Measurements from ENCODE around the gene SIRPD.
"Not testable (repeated sequence)": the region's sequence is repeated elsewhere in the genome, so short reads cannot be mapped to it uniquely, and the experiment has no call there.

The SIRPD gene

DNA sequence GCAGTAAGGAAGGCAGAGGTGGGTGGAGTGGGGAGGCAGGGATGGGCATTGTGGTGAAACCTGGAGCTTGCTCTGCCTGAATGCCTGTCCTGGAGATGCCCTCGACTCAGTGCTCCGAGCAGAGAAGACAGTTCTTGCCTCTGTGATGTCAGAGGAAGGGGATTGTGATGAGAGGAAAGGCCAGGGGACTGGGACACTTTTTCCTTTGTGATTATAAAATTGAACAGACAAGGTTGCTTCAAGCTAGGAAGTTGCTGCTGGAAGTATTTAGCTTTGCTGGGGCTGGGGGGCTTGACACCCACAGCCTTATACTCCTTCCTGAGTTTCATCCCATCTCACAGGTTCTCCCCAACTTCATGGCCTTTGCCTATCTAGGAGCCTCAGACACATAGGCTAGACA lies at the start of gene SIRPD:
Gene SIRPD (minus strand): TSS at position 101 of the 400 bp plus-strand sequence. CDS start 52 bp downstream, at position 49.
- DNase-seq = no peak

GRCh38 chr20:1600736-1601135 lies 43.2 kb upstream of the SIRPD start:
- DNase-seq = no peak

DNA sequence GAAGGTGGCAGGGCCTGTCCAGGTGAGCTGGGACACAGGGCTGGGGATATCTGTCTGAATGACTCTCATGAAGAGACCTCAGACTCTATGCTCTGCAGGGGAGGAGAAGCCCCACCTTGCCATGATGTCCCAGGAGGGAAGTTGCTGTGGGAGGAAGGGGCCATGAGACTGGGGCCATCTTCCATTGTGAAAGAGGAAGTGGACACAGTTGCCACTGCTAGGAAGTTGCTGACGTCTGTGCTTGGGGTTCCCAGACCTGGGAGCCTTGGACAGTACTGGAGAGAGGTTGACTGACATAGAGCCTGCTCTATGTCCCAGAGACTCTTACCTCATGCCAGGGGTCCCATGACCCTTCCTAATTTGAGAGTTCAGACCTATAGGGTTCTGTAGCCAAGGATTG lies 37.8 kb upstream of the SIRPD start:
- DNase-seq = no peak

DNA sequence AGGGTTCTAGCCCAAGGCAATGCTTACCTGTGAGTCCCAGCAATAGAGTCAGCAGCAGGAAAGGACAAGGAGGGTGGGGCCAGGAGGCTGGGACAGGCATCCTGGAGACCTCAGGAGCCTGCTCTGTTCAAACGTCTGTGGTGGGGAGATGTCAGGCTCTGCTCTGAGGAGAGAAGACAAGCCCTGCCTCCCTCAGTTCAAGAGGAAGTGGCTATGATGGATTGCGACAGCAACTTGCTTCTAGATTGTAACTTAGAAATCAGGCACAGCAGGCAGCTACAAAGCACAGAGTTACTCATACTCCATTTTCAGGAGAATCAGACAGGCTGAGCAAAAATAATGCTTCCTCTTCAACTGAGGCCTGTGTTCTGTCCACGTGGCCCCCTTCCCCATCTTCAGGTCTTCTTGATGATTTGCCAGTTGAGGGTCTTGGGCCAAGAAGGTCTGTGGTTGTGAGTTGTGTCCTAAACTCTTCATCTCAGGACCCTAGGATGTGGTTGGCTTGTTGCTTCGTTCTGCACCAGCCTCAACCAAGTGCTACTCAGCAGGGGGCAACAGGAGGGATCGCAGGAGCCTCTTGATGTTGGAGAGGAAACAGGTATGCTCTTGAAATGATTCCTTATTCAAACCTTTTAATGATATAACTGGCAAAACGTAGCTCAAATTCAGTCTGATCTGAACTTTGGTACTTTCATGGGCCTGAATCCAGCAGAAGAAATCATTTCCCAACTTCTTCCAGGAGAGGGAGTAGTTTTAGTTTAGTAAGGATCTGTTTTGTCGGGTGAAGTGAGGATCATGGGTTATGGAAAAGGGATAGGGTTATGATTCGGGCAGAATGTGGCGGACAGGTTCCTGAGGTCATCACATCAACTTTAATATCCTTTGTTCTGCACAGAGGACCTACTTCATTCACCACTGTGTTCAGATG lies 31.3 kb upstream of the SIRPD start:
- DNase-seq = no peak

DNA sequence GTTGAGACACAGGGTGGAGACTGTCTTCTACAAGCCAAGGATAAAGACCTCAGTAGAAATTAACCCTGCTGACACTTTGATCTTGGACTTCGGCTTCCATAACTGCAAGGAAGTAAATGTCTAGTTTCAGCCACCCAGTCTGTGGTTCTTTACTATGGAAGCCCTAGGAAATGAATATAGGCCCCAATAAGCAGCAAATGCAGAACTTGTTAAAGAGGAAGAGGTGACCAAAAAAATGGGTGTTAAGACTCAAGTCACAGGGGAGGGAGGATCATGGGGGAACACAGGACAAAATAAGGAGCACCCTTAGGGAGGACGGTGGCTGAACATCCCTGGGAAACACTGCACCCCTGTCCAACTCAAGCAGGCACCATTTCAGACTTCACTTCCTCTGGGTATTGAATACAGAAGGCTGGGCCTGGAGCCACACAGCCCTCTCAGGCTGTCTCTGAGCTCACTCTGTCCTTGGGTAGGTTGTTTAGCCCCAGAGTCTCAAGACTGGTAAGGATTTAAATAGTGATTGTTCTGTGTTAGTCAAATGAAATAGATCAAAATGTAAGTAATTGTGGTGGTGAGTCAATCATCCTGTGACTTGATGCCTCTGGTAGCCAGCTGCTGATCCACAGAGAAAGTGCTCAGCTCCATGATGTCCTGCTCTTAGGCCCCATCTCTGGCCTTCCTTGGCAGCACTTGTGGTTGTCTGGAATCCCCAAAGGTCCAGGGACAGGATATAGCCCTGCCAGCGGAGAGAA lies 30.5 kb upstream of the SIRPD start:
- DNase-seq = no peak

GRCh38 chr20:1579488-1579887 lies 22.0 kb upstream of the SIRPD start:
- DNase-seq = no peak

- no peak for DNase-seq
Measured at GRCh38 chr20:1577906-1578305, 20.4 kb upstream of the SIRPD start.

- DNase-seq = not testable (repeated sequence)
Measured at GRCh38 chr20:1577313-1577712, 19.8 kb upstream of the SIRPD start.

- DNase-seq = no peak
Measured at GRCh38 chr20:1576641-1577040, 19.1 kb upstream of the SIRPD start.

- DNase-seq = not testable (repeated sequence)
Measured at GRCh38 chr20:1576003-1576402, 18.5 kb upstream of the SIRPD start.

GRCh38 chr20:1571583-1571982 lies 14.1 kb upstream of the SIRPD start:
- not testable (repeated sequence) for DNase-seq

GRCh38 chr20:1569415-1569881 lies 11.9 kb upstream of the SIRPD start:
- DNase-seq = no peak

DNA sequence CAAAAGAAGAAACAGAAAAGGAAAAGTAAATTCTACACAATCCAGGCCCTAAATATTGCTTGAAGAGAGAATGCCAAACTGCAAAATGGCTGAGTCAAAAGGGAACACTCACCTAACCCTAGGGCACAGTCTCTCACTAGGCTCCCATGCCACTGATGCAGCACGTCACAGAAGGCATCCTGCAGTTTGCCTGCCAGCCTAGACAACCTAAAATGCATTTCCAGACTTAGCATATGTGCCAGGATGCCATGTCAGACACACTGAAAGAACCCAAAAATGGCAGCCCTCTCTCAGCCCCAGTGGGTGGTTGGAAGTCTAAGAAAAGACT lies 10.6 kb upstream of the SIRPD start:
- DNase-seq = no peak

- DNase-seq = no peak
Measured at GRCh38 chr20:1567392-1568162, 10.1 kb upstream of the SIRPD start.

- no peak for DNase-seq
Measured at GRCh38 chr20:1566701-1567100, 9.2 kb upstream of the SIRPD start.

GRCh38 chr20:1565461-1565860 lies 8.0 kb upstream of the SIRPD start:
- no peak for DNase-seq

DNA sequence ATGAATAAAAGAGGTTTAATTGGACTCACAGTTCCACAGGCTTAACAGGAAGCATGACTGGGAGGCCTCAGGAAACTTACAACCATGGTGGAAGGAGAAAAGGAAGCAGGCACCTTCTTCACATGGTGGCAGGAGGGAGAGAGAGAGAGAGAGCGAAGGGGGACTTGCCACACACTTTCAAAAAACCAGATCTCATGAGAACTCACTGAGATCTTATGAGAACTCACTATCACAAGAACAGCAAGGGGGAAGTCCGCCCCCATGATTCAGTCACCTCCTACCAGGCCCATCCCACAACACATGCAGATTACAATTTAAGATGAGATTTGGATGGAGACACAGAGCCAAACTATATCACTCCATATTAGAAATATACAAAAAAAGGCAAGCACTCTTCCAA lies 6.1 kb upstream of the SIRPD start:
- no peak for DNase-seq

DNA sequence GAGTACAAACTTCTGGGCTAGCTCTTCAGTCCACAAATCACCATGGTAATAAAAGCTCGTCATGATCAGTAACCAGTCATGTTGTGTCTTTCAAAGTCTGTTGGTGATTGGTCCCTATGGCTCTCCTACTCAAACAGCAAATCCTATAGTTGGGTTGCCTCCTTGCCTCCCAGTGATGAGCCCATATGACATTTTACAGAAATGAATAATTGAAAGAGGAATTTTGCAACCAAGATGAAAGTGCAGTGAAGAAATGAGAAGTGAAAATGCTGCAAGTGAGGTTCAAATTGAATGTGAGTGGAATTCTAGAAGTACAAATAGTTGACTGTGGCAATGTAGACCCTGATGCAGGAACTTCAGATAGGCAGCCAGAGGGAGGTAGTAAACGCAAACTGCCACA lies 5.1 kb upstream of the SIRPD start:
- DNase-seq = no peak

DNA sequence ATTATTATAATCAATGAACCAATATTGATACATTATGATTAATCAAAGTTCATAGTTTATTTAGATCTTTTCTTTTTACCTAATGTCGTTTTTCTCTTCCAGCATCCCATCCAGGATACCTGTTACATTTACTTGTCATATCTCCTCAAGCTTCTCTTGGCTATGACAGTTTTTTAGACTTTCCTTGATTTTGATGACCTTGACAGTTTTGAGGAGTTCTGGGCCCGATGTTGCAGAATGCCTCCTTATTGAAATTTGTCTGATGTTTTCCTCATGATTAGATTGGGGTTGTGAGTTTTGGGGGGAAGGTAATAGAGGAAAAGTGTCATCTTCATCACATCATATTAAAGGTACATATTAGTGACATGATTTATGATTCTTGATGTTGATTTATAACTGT lies 3.8 kb upstream of the SIRPD start:
- DNase-seq = no peak

- DNase-seq = no peak
Measured at GRCh38 chr20:1555952-1556351, 1.6 kb downstream of the SIRPD start.

DNA sequence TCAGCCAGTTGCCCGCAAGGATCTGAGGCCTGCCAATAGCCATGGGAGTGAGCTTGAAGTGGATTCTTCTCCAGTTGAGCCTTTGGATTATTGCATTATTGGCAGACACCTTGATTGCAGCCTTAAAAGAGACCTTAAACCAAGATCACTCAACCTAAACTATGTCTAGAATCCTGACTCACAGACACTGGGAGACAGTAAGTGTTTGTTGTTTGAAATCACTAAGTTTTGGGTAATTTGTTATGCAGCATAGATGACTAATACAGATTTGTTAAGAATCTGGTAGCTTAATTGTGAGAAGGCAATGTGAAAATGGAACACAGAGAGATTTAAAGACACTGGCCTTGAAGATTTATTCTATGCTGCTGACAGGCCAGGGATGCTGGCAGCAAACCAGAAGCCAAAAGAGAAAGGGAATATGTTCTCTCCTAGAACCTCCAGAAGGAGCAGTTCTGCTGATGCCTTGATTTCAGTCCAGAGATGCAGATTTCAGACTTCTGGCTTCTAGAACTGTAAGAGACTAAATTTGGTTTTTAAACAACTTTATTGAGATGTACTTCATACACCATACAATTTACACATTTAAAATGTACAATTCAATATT lies 17.6 kb downstream of the SIRPD start:
- DNase-seq = no peak

- DNase-seq = no peak
Measured at GRCh38 chr20:1538655-1539054, 18.9 kb downstream of the SIRPD start.

- DNase-seq = no peak
Measured at GRCh38 chr20:1537731-1538058, 19.8 kb downstream of the SIRPD start.

Data from NK-92 treated with Interleukin-12 subunit alpha and Interleukin-12 subunit beta, amount 100 ng/mL, for 24 hours (cell line).